Measurements from ENCODE around the gene UPF1.

DNA sequence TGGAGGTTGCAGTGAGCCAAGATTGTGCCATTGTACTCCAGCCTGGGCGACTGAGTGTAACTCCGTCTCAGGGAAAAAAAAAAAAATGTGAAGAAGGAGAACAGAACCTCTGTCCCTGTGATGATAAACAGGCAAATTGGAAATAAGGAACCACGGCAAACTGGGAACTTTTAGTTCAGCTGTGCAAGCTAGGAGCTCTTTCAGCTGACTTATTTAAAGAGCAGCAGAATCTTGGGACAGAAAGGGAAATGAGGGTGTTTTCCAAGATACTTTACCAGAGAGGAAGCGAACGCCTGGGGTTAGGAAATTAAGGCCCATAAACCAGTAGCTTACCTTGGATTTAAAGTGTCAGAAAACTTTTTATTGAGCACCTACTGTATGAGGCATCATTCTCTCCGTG, 3.0 kb upstream of the UPF1 start:
- no peak for TF ChIP-seq YY1 (IDR thresholded peaks at IDR 0.05; ENCODE audit: insufficient read depth, insufficient read length)
- no peak for TF ChIP-seq SUZ12 (IDR thresholded peaks at IDR 0.05; ENCODE audit: extremely low read depth, insufficient read depth, insufficient read length)

All from NT2/D1 (cell line).